GM21447 (cell line): Measurements from ENCODE around the gene TMUB1.
A peak's percentile ranks its signal among the peaks of the same experiment; 100 is the strongest.

Experiments used
- ATAC-seq: cut with Tn5 transposase; IDR thresholded peaks from one replicate; pipeline ENCODE4 v1.9.1; 2021; ENCODE audit not compliant: unreplicated experiment

The TMUB1 gene, protein sequence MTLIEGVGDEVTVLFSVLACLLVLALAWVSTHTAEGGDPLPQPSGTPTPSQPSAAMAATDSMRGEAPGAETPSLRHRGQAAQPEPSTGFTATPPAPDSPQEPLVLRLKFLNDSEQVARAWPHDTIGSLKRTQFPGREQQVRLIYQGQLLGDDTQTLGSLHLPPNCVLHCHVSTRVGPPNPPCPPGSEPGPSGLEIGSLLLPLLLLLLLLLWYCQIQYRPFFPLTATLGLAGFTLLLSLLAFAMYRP

GRCh38 chr7:151083071-151083823 lies at the start of gene TMUB1:
TSS of gene TMUB1 (minus strand) at chr7:151083493. CDS start at chr7:151082563, 930 bp downstream.
- peak; percentile 39 for ATAC-seq

DNA sequence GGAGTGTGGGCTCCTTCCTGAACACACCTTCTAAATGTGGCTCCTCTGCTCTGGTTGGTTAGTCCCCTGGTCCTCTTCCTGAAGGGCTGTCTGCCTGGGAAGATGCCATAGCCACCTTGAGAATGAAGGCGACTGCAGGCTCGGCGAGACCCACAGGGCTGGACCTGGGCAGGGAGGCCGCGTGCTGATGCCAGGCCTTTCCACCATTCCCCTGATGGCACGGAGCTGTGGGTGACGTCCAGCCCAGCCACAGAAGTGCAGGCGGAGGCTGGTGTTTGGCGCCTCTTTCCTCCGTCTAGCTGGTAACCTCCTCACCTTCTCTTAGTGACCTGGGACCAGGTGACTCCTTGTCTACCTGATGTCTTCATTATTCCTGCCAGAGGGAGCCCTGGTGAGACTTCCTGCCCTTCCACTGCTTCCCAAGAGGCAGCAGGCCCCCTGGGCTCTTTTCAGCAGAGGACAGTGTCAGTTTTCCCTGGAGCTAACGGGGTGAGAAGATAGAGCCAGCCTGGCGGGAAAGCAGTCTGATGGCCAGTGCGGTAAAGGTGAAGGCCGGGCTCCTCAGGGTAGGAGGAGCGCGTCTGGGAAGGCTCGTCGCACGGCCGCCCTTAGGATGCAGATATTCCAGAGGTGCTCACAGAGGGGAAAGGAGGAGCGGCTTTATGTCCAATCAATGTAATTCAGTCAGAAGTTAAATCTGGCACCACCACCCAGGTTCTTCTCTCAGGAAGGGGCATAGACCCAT lies 49.3 kb upstream of the TMUB1 start:
- no peak for ATAC-seq

- ATAC-seq, result no peak
Measured at GRCh38 chr7:151131592-151132293, 48.5 kb upstream of the TMUB1 start.

- ATAC-seq, result no peak
Measured at GRCh38 chr7:151131224-151131591, 47.9 kb upstream of the TMUB1 start.

- no peak for ATAC-seq
Measured at GRCh38 chr7:151130741-151131157, 47.5 kb upstream of the TMUB1 start.

DNA sequence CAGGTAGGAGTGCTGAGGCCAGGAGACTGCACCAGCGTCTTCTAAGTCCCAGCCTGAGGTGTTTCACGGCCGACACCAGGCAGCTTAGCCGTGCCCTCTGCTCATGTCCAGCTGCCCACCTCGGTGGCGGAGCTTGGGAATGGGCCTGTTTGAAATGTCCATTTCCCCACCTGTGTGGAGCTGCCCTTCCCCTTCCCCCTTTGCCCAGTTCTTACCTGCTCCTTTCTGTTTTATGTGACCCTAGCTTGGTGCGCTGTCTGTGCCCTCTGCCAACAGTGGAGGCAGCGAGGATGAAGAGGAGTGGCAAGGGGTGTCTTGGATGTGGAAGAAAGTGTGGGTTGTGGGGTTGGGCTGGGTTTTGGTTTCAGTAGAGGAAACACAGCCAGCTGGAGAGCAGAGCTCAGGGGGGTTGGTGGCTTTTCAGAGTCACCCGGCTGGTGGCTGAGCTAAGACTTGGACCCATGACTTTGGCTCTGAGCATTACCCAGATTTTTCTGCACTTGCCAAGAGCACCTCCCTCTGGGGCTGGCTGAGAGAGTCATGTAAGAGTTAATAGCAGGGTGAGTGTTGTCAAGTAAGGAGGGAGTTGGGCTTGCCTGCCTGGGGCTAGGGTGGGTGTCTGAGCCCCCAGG lies 46.8 kb upstream of the TMUB1 start:
- ATAC-seq, result no peak

- no peak for ATAC-seq
Measured at GRCh38 chr7:151129117-151129959, 46.0 kb upstream of the TMUB1 start.

DNA sequence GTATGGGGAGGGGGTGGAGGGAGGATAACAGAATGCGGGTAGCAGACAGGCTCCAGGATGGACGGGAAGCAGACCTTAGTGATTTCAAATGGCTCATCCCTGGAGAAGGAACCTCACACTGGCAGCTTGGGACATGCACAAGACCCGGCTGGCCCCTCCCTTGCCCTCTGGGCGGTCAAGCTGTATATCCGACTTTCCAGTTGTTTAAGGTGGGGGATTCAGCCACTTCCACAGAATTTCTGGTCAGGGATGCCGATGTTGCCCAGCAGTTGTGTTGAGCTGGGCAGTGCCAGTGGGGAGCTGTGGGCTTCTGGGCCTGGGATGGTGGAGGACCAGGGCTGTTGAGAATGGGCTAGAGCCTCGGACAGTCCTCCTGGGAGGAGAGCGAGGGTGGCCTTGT lies 45.4 kb upstream of the TMUB1 start:
- no peak for ATAC-seq

DNA sequence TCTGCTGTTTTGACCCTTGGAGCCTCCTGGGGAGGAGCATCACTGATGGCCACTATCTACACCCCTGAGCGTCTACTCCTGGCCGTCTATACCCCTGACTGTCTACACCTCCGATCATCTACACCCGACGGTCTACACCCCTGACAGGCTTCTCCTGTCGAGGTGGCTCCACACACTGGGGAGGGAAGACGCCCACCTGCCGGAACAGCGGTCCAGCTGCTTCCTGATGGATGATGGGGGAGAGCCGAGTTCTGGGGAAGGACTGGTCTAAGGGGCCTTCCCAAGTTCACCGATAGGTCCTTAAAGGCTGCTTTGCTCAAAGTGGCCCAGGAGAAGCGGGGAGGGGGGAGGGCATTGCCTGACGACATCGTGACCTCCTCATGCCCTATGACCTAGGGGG lies 44.9 kb upstream of the TMUB1 start:
- no peak for ATAC-seq

GRCh38 chr7:151126491-151127137 lies 43.3 kb upstream of the TMUB1 start:
- ATAC-seq, result no peak

GRCh38 chr7:151125846-151126481 lies 42.7 kb upstream of the TMUB1 start:
- ATAC-seq, result no peak

DNA sequence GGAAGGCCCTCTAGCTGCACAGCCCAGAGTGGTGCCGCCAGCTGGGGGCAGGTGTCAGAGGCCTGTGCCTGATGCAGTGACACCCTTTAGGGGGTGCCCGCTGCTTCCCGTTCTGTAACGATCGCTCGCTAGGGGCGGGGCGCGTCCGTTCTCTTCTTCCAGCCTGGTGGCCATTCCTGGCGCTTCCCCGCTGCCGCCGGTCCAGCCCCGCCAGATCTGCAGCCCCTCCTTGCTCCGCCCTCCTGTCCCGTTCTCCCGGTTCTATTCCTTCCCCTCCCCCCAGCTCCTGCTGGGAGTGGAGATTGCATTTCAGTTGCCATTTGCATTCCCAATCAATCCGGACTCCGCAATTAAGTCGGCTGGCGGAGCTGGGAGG lies 42.2 kb upstream of the TMUB1 start:
- ATAC-seq, result no peak

GRCh38 chr7:151124899-151125399 lies 41.7 kb upstream of the TMUB1 start:
- no peak for ATAC-seq

GRCh38 chr7:151124481-151124880 lies 41.2 kb upstream of the TMUB1 start:
- ATAC-seq, result no peak

- no peak for ATAC-seq
Measured at GRCh38 chr7:151123822-151124464, 40.6 kb upstream of the TMUB1 start.

DNA sequence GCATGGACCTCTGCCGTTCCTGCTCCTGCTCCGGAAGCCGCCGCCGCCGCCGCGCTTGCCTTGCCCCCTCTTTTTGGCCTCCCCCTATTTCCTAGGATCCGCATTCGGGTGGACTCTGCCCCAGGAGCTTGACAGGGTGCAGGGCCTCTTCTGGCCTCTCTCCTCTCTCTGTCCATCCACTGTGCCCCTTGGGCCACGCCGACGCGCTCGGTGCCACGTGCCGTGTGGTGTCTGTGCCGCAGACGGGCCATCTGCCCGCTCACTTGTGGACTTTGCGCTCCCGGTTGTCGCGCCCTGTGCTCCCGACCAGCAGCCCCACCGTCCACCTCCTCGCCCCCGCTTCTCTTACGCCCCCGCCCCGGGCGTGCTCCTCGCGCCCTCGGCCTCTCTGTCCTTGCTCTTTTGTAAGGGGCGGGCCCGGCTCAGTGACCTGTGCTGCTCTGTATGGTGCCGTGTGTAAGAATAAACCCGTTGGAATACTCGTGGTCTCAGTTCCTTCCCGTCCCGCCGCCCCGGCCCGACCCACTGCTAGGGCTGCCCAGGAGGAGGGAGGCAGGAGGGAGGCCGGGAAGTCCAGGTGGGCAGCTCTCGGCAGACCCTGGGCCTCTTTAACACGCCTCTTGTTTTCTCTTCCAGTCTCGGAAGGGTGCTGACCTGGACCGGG lies 40.0 kb upstream of the TMUB1 start:
- ATAC-seq, result no peak

DNA sequence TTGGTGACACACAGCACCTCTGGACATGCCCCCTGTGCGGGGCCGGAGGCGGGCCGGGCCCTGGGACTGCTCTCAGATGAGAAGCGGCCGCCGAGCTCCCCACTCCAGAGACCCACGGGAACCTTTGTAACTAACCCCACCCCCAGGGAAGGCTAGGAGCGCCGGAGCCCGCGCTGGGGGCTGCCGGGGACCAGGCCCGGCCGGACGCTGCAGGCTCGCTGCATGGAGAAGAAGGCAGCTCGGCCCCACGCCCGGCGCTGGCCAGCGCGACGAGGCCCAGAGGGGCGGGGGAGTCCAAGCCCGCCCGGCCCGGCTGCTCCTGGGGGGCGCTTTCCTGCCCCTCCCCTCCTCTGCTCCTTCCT lies 39.5 kb upstream of the TMUB1 start:
- no peak for ATAC-seq

DNA sequence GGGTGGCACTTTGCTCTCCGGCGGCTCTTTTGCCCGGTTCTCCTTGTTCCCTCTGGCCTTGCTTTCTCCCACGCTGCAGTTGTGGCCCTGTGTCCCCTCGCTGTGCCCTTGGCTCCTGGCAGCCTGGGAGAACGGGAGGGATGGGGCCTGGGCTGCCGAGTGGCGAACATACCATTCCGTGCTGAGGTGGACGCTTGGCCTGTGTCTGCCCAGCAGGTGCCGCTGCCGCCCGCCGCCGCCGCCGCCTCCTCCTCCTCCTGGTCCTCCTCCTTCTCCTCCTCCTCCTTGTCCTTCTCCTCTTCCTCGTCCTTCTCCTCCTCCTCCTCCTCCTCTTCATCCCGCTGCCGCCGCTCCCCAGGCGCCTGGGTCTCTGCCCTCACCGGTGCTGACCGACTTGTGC lies 39.0 kb upstream of the TMUB1 start:
- no peak for ATAC-seq
